GM18870 (cell line): ENCODE data around the gene GRID1.
A peak's percentile ranks its signal among the peaks of the same experiment; 100 is the strongest.

ENCODE experiments used
- ATAC-seq: cut with Tn5 transposase; IDR thresholded peaks from one replicate; pipeline ENCODE4 v1.9.1; 2021; ENCODE audit warnings: moderate library complexity; ENCODE audit not compliant: unreplicated experiment

The GRID1 gene

DNA sequence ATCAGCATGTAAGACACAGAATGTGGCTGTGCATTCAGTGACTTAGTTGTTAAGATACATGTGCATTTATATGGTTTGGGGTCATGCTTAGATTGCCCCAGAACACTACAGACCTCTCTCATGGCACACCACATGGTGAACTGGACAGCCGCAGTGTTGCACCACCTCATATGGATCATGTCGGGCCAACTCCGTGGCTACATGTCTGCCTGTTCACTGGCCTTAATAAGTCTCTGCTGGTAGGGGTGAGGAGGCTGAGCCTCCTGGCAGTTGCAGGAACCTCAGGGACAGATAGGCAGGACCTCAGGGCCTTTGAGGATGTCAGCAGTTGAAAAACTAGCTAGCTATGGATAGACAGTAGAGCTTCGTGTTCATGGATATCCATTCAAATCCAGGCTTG, 751.0 kb downstream of the GRID1 start:
- ATAC-seq, result no peak

DNA sequence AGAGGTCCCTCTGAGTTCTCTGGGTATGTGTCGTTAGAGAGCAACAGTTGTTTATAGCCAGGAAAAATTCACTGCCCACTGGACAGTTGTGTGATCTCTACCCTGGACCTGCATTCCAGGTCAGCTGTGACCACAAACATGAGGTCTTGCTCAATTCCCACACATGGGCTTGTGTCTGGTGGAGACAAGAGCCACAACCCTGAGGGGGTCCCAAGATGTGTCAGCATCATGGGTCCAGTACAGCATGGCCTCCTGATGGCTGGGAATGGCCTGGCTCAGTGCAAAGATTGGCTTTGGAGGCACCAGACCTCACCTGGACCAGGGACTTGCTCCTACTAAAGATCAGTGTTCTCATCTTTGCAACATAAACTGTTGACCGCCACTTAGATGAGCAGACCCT, 751.6 kb downstream of the GRID1 start:
- ATAC-seq, result no peak

DNA sequence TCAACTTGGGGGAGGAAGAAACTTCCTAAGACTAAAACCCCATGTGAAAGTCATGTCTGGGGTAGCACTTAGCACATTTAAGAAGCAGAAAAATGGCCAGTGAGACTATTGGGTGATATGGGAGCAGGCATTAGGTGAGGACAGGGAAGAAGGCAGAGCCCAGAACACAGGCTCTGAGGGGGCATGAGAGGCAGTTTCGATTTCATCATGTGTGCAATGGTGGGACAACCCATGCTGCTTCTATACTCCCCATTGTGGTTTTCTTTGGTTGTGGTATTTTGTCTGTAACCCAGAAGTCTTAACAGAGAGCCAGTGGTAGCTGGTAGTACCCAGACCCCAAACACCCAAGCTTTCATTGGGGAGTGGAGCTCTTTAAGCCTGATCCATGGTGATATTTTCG, 752.0 kb downstream of the GRID1 start:
- no peak for ATAC-seq

DNA sequence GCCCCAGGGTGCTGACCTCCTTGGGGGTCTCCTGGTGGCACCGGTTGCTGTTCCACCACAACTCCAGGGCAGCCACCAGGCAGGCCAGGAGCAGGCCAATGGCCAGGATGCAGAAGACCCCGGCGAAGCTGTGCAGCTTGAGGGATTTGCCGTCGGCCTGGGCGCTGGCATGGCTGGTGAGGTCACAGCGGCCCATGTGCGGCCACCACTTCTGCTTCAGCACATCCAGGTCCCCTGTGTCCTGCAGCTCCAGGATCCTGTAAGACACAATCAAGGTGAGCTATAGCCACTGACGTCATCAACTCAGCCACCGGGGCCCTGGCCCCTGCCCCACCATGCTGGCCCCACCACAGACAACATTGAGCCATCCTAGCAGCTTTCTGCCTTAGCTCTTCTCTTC, 753.2 kb downstream of the GRID1 start:
- no peak for ATAC-seq

DNA sequence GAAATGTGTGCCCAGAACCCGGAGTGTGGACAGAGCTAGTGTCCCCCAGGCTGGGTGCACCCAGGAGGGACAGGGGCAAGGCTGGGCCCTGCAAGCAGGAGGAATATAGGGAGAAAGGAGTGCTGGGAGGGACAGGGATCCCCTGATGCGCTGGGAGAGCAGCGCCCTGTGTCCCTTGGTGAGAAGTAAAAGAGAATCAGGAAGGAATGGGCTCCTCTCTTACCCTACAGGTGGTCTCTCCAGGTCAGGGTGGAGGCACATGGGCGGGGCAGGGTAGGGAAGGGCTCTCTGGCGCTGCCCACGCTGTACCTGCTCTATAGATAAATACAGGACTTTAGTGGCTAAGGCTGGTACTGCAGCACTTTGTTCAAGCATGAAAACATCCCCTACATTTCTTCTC, 753.8 kb downstream of the GRID1 start:
- peak; percentile 40 for ATAC-seq

DNA sequence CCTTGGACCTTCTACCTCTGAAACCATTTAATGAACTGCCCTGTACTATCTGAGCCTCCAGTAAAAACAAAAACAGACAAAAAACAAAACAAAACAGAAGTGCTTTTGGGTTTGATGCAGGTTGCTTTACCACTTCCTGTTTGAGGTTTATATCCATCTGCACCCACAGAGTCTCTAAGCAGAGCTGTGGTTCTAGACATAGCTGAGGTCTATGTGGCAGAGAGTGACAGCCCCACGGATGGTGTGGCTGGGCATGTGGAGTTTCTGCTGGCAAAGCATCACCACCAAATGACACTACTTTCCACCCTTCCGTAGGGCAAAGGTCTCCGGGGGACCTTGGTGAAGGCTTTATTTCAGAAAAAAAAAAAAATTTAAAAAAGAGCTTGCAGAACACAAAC, 754.2 kb downstream of the GRID1 start:
- peak; percentile 94 for ATAC-seq

DNA sequence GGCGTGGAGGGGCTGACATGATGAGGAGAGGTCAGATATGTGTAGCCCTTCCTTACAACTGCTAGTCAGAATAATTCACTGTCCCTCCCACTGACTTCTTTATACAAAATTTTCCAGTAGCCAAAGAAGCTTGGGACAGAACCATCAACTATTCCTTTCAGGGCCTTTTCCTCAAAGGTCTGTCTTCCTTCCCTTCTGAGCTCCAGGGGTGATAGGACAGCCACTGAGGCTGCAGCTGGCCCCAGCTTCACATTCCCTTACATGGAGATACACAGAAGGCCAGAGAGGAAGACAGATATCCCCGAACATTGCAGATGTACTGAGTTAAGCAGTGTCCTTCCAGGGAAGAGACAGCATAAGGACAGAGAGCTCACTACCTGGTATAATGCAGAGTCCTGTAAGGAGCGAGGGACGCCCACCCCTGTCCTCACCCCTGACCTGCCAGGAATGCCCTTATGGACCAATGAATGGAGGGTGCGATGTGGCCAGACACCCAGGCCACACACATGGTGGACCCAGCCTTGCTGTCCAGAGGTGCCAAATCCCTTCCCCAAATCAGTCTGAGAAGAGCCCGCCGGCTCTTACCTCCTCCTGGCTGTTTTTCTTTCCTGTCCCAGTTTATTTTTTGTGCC, 754.7 kb downstream of the GRID1 start:
- no peak for ATAC-seq

DNA sequence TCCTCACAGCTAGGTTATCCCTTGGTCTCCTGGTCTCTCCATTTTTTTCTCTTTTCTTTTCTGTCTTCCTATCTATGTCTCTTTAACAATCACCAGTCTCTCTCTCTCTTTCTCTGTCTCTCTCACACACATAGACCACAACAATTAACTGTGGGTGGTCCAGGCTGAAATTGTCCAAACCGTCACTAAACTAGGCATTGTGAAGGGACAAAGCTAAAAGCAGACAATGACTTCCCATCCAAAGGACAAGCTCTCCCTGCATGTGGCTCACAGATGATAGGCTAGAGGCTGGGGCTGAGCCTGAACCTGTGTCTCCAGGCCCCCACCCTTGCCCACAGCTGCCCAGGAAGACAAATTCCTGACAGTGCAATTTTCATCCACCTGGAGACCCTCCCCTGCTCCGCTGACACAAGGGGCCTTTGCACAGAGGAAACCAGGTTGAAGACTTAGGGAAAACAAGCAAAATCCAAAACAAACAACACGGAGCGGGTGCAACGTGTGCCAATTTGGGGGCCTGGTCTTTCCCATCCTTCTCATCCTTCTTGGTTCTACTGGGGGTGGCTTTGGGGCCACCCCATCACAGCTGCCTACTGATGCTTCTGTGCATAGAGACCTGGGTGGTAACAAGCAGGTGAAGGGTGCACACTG, 755.4 kb downstream of the GRID1 start:
- ATAC-seq, result no peak

DNA sequence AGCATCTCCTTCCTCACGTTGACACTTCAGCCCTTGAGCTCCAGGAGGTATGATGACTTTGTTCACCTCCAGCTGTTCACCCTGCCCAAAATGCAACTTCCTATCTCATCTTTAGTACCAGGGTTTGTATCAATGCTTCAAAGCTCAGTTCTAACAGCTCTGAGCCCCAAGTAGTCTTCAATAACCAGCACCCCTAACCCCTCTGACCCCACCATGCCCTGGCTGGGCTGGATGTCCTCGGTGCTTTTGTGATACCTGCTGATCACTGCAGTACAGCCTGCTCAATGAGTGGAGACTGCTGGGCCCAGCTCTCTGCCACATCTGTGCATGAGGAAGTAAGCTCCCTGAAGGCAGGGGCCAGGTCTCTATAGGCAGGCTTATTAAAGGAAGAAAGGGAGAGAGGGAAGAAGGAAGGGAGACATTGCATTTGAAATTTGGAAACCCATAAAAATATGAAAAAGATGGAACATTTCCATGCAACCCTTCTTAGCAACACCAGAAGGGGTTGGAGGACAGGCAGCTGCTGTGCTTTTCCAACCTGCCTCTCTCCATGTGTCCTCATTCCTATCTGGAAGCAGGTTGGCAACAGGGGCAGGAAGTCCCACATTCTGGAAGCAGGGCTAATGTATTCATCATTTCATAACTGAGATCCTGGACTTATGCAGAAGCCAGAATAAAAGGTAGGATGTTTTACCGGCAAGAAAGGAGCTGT, 756.1 kb downstream of the GRID1 start:
- no peak for ATAC-seq

DNA sequence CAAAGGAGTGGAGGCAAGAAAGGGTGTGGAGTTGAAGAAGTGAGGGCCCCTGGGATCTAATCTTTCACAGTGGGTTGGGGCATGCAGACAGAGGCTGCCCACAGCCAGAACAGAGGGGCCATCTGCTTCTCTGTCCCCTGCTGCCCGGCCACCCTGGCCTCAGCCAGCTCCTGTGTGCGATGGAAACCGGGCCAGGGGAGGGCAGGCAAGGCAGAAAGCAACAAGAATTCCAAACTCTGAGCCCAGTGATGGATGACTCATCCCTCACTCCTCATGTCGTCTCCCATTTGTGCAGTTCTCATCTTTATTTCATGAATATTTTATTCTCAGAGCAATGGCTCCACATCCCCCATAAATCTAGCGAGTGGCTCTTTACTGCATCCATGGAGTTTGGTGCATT, 757.1 kb downstream of the GRID1 start:
- no peak for ATAC-seq

DNA sequence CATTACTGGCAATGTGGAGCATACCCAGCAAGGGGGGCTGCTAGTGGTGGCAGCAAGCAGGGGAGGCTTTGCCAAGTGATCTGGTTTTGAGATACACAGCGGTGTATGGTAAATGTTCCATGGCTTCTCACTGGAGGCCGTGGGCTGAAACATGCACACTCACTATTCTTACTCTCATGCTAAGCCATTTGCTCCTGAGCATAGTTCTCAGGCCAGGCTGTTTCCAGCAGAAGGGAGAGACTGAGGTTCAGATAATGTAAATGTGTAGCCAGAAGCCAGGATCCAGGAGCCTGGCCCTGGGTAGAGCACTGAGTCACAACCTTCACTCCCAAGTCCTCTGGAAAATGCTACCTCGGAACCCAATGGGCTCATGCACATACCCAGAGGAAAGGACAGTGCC, 757.9 kb downstream of the GRID1 start:
- ATAC-seq, result no peak

DNA sequence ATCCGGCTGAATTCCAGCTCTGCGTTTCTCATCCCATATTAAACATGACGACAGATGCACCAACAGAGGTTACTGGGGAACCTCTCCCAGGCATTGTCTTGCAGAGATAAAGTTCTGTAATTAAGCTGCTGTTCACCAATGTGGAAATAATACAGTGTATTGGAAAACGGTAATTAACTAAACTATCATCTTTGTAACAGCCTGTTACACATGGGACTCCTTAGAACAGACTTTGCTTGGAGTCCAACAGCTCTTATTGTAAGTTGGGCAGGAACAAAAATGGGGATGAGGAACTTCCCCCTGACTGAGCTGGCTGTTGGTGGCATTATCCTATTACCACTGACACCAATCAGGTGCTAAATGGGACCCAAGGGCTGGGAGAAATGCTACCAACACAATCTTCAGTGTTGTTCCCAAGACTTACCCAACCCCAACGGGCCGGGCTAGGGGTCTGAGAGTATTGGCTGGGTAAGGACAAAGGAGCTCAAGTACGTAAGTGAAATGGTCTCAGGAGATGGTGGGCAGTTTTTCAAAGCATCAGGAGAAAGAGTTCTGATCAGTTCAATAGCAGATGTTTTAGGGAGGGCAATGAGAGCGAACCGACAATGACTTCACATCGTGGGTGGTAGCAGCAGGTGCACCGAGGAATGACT, 759.4 kb downstream of the GRID1 start:
- no peak for ATAC-seq

DNA sequence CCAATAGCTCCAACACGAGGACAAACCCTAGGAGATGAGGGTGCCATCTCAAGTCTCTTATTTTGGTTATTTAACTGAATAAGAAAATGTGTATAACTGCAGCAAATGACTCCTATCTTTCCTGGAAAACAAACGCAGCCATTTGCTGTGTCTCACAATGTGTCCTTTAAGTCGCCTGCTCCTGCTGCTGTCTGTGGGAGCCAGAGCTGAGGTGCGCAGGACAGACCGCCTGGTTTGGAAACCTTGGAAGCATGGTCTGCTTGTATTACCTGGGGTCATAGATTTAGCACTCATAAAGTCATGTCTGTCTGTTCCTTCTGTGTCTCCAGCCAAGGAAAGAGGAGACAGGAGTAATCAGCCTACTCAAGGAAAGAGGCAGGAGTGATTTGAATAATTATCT, 760.2 kb downstream of the GRID1 start:
- ATAC-seq, result no peak

DNA sequence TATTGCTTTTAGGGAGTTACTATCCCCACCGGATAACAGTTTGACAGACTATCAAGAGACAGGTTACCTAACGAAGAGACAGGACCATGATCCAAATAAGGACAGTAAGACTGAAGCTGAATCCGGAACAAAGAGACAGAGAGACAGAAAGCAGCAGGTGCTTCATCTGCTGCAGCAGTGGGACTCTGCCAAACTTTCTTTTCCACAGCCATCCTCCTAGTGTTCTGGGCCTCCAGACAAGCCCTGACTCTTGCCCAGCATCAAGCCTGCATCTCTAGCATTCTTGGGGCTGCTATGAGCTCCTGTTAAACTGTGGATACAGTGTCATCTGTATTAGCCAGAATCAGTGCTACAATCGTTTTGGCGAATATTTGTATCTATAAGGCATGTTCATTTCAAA, 761.7 kb downstream of the GRID1 start:
- no peak for ATAC-seq

DNA sequence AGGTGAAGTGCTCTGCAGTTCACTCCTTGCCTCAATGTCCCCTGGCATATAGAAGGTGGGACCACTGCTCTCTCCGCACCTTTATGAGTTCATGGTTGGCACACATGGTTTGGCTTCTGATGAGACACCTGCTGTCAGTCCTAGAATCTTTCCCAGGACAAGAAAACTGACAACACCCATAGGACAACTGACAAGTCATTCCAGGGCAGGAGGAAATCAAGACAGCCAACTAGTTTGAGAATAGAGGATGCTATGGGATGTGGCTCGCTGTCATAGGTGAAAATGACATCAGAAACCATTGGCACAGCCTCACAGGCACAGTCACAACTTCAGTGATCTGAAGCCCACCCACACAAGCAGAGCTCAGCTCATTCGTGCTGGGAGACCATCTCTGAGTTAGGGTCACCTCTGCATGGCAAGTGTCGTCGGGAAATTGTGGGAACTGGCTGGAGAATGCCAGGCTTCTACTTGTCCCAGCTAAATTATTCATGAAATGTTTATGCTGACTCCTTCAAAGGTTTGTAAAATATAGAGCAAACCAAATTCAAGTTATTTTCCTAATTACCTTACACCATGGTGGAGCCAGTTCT, 762.4 kb downstream of the GRID1 start:
- no peak for ATAC-seq

DNA sequence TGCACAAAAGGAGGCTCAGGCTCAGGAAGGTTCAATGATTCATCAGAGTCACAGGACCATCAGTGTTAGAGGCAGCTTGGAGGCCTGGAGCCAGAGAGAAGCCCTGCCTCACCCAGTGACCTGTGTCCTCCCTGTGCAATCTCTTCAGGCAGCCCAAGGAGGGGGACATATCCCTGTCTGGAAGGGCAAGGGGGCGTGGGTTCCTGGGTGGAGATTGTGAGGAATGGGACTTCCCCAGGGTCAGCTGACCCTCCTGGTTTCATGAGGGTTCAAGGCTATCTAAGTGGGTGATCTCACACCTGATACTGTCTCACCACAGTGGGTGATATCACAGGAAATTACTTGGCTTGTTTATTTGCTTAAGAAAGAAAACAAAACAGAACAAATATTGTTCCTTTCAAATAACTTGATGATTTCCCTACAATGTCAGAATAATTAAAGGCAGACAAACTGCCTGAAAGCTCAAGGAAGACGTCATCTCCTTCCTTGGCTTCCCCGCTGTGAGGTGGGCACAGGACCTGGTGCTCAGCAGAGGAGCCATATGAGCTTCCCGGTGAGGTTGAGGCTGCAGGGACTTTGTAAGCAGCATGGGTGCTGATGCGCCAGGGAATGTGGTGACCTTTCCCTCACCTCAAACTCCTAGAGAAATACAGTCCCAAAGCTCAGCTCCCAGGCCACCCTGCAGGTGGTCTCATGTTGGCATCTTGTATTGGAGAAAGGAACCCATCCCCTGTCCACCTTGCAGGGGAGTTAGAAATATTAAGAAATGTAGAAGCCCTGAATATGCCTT, 763.2 kb downstream of the GRID1 start:
- no peak for ATAC-seq

DNA sequence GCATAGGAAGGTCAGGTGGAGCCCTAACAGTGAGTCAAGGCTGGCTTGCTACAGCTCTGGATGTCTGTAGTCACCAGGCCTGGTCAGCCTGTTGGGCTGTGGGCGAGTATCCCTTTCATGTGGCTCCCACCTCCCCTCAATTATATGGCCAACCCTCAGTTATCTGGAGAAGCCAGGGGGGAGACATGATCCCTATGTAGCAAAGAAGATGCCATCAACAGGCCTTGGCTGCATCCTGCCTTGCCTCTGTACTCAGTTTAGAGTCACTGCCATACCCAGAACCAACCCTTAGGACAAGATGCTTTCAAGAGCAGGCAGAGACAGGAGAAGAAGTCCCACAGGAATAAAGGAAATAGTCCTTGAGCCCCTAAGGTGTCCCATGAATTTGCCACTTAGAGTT, 763.9 kb downstream of the GRID1 start:
- ATAC-seq, result no peak

DNA sequence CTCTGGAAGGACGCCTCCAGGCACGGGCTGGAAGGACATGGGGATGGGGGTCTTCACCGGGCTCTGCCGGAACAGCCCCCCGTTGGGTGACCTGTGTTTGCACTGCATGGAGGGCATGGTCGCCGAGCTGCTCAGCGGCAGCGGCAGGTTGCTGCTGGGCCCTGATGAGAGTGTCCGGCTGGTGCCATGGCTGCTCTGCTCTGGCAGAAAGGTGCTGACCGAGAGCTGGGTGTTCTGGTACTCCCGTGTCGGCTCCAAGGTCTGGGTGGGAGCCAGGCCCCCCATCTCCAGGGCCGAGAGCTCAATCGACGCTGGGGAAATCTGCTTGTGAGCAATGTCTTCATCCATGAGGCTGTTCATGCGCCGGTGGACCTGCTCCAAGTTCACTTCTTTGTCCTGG, 764.3 kb downstream of the GRID1 start:
- ATAC-seq, result no peak

DNA sequence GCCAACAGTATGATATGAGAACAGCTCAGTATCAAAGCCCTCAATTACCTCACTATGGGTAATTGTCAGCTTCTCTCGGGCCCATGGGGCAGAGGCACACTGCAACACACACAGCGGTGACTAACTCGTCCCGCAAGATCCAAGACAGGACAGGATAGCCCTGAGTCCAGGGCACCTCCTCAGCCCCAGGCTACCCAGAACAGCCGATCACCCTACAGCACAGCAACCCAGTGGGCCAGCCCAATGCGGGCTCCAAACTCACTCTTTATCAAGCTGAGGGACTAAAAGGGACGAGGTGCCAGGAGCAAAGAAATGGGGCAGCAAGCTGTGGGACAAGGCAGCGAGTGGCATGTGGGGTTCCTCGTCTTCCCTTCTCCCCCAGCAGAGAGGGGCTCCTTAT, 765.1 kb downstream of the GRID1 start:
- no peak for ATAC-seq

DNA sequence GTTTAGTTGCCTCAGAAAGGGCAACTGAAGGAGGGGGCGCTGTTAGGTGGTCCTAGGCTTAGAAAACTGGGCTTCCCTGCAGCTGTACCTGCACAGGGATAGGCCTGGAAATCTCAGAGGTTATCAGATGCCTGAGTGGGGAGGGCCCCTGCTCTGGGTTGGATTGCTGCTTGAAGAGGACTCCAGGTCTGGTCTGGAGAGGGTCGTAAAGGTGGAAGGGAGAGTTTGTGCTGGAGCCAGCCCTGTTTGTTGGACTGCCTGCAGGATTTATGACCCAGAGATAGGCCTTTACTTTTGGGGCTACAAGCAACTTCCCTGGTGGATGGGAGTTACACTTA, 765.9 kb downstream of the GRID1 start:
- no peak for ATAC-seq
